Measurements from ENCODE around the gene SIT1.

- TF ChIP-seq POLR2A (IDR thresholded peaks at IDR 0.05; ENCODE audit: low read length) (no peak), GATA1 (IDR thresholded peaks at IDR 0.05; ENCODE audit: low read depth, low read length) (no peak)
These were observed 8.6 kb upstream of the SIT1 start for GRCh38 chr9:35659340-35659739.
